Islet precursor cell (in vitro differentiated cells): ENCODE results near the gene NME3.
"Not testable (repeated sequence)": the region's sequence is repeated elsewhere in the genome, so short reads cannot be mapped to it uniquely, and the experiment has no call there.

Experiments
- DNase-seq: peaks from one replicate; pipeline ENCODE4 v3.0.0-alpha.2; 2018

NME3 gene

DNA sequence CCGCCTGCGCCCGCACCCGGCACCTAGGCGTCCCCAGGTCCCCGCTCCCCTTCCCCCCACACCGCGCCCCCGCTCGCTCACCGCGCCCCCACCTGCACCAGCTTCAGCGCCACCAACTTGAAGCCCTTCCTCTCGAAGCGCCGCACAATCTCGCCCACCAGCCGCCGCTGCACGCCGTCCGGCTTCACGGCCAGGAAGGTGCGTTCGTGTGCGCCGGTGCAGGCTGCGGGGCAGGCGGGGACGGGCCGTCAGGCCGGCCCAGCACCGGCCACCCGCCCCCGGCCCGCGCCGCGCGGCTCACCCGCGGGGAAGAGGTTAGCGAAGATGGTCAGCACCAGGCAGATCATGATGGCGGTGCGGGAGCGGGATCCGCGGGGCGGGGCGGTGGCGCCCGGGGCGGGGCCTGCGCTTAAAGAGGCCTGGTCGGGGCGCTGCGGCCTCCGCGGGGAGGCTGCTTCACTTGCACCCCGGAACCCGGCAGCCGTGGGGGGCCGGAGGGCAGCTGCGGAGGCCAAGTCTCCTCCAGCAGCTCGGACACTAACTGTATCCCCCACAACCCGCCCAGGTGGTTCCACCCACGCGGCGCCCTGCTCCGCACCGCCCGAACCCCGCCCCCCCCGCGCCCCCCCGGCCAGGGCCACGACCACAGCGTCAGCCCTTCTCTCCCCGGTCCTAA lies at the start of gene NME3:
Gene NME3 (minus strand): TSS at position 356 of the 676 bp plus-strand sequence. CDS start 9 bp downstream, at position 347.
- peak; percentile 77 for DNase-seq

DNA sequence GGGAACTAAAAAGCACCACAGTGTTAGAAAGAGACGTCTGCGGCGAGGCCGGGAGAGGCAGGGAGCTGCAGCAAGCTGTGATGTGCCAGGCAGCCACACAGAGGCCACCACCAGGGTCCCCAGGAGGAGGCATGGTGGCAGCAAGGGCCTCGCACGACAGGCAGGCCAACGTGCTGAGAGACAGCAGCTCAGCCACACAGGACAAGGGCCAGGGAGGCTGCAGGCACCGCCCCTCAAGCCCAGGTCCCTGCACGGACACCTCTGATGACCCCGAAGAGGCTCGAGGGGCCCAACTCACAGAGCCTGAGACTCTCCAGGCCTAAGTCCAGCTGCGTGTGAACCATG lies 49.6 kb upstream of the NME3 start:
- no peak for DNase-seq

DNA sequence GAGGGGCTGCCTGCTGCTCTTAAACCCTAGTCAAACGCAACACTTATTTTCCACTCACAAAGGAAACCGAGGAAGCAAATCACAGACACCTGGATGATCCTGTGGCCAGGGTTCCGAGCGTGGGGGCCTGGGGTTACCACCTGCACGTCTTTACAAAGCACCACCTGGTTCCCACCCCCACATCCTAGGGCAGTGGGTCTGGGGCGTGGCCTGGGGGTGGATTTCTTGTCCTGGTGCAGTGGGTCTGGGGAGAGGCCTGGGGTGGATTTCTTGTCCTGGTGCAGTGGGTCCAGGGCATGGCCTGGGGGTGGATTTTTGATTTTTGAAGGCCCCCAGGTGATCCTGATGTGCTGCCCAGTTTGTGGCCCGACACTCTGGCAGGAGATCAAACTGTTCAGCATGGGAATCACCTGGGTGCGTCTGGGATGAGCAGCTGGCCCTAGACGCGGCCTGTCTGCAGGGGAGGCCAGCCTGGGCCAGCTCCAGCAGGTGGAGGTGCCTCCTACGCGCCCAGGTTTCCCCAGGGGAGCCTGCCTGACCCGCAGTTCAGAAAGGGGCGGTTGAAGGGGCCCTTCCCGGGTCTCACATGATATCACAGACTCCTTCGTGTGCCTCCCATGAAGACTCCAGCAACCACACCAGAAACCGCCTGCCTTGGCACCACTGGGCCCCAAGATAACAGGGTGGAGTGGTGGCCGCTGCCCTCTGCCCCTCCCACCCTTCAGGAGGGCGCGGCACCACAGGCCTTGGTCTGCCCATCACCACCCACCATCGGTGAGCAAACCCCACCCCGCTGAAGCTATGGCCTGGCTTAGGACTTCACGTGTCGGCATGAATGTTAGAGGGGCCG lies 49.0 kb upstream of the NME3 start:
- DNase-seq = no peak

DNA sequence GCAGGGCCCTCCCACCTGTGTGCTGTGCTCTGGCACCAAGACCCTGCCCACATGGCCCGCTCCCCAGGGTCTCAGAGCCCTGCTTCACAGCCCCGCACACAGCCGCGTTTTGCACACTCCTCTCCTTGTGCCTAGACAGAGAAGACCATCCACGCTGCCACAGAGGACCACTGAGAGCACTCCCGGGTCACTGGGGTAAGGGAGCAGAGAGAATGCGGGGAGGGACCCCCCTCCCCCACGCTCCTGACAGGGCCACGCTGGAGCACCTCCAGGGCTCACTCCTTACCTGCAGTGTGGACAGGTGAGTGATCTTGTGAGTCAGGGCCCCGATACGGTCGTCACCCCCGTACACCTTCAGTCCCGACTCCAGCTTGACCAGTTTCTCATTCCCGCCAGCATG lies 48.3 kb upstream of the NME3 start:
- no peak for DNase-seq

DNA sequence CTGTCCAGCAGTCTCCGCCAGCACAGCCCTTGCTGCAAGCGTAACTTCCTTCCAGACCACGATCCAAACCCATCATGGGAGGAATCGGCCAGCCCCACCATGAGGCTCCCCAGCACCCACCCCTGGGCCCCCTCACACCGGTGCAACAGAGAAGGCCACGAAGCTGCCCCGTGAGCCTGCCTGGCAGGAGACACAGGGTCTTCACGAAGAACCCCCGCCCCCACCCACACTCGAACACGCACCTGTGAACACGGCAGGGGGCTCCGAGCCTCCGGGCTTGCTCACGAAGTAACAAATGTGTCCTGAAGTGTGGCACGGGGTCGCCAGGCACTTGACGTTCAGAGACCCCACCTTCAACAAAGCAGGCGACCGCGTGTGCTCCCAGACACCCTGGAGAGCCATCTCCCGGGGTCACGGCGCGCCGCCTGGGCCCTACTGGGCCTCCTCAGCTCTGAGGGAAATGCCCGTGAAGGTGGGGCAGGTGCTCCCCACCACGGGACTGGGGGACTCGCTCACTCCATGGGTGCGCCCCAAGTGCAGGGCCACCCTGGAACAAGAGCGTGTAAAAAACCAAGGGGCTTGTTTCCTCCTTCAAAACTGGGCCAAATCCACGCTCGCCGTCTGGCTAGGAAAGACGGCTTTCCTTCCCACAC lies 47.7 kb upstream of the NME3 start:
- no peak for DNase-seq

DNA sequence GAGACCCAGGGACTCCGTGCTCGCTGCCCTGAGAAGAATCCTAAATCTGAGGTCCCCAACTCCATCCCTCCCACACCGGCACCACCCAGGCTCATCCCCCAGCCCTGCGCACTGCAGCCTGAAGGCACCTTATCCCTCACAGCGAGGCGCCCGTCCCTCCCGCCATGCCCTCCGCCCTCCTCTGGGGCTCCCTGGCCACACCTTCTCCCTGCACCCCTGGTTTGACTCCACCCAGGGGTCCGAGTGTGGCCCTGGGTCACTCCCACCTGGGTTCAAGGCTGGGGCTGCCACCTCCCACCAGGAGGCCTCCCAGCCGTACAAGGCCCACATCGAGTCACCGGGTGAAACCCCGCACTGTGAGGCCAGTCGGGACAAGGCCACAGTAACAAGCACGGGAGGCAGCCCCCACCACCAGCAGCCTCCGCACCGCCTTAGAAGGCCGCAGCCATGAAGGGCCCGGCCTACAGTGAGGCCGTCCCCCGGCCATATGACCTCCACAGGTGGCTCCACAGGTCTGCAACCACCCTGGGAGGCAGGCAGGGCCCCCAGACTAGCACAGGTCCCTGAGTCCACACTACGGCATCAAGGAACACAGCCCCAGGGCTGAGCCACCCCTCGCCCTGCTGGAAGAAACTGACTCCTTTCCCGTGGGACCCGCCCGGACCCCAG lies 47.0 kb upstream of the NME3 start:
- DNase-seq = no peak

GRCh38 chr16:1817716-1818115 lies 46.4 kb upstream of the NME3 start:
- no peak for DNase-seq

- DNase-seq = no peak
Observed at GRCh38 chr16:1817276-1817589, 45.9 kb upstream of the NME3 start.

GRCh38 chr16:1816396-1817275 lies 45.3 kb upstream of the NME3 start:
- no peak for DNase-seq

DNA sequence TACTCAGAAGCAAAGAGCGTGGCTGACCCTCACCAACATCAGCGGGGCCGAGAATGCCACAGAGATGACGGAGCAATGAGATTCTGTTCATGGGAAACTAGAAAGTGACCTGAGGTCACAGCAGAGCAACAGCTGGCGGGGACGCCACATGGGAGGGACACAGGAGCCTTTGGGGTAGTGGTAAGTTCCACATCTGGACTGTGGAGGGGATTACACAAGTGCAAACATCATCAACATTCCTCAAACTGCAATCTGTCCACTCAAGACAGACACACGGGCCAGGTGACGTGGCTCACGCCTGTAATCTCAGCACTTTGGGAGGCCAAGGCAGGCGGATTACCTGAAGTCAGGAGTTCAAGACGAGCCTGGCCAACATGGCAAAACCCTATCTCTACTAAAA lies 44.1 kb upstream of the NME3 start:
- DNase-seq = no peak

DNA sequence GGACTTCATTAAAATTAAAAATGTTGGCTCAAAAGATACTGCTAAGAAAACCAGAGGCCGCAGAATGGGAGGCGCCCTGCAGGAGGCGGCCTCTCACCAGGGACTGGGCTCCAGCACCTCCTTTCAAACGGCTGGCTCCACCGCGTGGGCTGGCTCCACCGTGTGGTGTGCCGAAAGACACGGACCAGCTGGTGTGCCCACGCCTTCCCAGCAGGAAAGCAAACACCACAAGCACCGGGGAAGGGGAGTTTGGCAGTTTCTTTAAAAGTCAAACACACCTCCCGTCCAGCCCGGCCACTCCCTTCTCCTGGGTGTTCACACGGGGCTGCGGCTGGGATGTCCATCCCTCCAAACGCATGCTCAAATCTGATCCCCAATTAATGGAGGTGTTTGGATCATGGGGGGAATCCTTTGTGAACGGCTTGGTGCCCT lies 41.4 kb upstream of the NME3 start:
- peak; percentile 79 for DNase-seq

- no peak for DNase-seq
Observed at GRCh38 chr16:1810536-1810935, 39.2 kb upstream of the NME3 start.

DNA sequence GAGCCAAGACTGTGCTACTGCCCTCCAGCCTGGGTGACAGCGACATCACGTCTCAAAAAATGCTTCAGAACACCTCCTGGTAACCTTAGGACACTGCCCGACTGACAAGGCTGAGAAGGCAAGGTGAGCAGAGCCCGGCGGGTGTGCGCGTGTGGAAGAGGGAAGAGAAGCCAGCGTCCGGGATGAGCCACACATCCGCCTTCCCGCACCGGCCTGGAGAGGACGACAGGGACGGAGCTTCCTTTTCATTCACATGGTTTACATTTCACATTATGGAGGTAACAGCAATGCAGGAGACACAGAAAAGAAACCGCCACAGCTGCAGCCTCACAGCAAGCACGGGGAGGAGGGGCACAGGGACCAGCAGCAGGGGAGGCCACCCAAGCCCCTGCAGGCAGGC lies 38.8 kb upstream of the NME3 start:
- no peak for DNase-seq

- no peak for DNase-seq
Observed at GRCh38 chr16:1809281-1809801, 38.0 kb upstream of the NME3 start.

GRCh38 chr16:1808691-1809090 lies 37.3 kb upstream of the NME3 start:
- DNase-seq = no peak

- no peak for DNase-seq
Observed at GRCh38 chr16:1807626-1808025, 36.3 kb upstream of the NME3 start.

DNA sequence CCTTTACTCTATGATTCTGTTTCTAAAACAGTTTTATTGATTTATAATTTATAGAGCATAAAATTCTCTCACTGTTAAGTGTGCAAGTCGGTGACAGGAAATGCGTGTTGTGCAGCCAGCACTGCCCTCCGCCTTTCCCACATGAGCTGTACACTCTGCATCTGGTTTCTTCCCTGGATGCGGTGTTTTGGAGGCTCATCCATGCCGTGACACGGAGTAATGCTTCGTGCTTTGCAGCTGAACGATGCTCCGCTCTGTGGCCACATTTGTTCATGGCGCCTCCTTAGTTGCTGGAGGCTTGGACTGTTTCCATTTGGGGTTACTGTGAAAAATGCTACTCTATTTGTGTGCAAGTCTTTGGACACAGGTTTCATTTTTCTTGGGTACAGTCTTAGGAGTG lies 29.4 kb upstream of the NME3 start:
- no peak for DNase-seq

- not testable (repeated sequence) for DNase-seq
Observed at GRCh38 chr16:1799263-1799662, 27.9 kb upstream of the NME3 start.

DNA sequence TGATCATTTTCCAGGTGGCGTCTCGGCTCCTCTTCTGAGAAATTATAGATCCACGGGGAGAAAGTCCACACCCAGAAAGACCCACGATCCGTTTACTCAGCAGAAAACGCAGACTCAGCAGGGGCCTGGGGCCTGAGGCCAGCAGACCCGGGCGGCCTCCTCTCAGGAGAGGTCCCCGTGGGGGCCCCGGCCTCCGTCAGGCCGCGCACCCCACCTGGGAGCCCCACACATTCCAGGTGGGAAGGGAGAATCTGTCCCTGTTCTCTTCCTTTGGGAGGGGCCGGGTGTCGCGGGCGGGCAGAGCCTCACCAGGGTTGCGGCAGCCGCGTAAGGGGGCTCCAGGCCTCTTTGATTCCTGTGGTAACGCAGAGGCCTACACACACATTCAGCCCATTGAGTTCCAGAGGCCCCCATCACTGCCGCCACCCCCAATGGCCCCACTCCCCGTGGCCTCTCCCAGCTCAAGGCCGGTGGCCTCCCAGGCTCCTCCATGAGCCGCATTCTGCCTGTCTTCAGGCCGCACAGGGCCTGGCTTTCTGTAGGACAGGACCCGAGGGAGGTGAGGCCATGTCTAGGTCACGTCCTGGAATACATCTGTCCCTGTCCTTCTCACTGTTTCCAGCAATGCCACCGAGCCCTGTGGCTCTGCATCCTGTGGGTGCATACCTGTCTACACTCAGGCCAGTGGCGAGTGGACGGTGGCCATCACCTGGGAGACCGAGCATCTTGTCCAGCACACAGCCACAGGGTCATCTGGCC lies 23.7 kb upstream of the NME3 start:
- peak; percentile 38 for DNase-seq

DNA sequence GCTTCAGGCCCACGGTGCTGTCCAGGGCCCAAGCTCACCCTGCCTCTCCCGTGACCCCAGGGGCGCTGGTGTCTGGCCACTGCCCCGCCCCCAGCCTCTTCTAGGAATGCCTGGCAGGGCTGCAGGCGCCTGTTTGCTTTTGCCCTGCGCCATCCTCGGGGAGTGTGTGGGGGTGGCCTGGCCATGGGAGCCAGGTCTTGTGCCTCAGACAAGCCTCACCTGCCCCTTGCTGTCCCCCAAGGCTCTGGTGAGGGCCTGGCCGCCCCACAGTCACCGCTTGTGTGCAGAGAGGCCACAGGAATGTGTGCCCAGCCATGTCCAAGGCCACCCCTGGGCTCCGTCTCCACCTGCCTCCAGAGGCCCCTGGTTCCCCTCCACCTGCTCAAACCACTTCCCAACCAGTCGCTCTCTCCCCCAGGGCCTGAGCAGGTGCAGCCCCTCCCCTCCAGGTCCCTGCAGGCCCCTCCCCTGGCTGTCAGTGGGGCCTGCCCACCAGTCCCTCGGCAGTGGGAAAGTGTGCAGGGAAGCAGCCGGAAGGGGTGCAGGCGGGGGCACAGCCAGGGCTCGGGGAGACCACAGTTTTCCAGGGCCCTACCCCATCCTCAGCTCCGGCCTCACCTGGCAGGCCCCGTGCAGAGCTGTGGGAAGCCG lies 23.0 kb upstream of the NME3 start:
- DNase-seq = peak; percentile 52
